Activated CD4-positive, alpha-beta T cell treated with anti-CD3 and anti-CD28 coated beads, Interleukin-2, amount 50 U/mL, for 48 hours (primary cell): ENCODE results near the gene DNASE1L3.
"Not testable (repeated sequence)": the region's sequence is repeated elsewhere in the genome, so short reads cannot be mapped to it uniquely, and the experiment has no call there.

Experiments
- DNase-seq, 2 experiments: peaks; one replicate each; pipeline ENCODE4 v3.0.0-alpha.2; 2020

Gene DNASE1L3

GRCh38 chr3:58235970-58236369 is 25.2 kb upstream of the DNASE1L3 start:
- no peak for DNase-seq

GRCh38 chr3:58234516-58234931 is 23.8 kb upstream of the DNASE1L3 start:
- no peak for DNase-seq

DNA sequence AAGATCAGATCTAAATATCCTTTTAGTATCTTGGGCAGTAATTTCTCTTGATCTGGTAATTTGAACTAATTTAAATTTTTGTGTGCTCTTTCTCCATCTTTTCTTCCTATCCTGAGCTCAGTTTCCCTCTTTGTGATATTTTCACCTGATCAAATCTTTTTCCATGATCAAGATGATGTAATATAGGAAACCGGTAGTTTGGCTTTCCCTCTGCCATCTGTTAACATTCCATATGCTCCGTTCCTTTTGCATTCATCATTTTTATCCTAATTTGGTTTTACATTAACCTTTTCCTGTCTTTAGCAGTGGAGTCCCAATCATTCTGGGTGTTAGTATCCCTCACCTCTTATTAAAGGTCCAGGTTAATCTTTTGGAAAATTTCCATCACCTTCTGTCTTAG is 20.9 kb upstream of the DNASE1L3 start:
- no peak for DNase-seq

DNA sequence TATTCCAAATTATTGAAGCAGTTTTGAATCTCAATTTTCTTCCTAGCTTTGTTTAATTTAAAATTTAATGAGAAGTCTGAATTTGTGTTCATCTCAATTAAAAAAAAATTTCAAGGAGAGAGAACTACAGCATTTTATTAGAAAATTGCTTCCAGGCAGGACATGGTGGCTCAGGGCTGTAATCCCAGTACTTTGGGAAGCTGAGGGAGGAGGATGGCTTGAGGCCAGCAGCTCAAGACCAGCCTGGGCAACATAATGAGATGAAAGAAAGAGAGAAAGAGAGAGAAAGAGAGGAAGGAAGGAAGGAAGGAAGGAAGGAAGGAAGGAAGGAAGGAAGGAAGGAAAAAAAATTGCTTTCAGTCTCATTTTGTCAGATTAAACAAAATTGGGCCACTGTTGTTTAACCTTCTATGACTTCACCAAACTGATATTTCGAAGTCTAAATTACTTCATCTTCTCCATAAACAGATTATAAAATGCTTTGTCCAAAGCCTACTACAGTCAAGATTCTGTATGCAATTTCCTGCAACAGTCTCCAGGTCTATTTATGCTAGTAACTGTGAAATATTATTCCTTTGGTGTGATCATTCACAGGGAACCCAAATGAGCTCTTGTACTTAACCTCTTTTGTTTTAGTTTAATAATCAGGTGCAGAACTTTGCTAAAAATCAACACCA is 20.2 kb upstream of the DNASE1L3 start:
- no peak for DNase-seq

DNA sequence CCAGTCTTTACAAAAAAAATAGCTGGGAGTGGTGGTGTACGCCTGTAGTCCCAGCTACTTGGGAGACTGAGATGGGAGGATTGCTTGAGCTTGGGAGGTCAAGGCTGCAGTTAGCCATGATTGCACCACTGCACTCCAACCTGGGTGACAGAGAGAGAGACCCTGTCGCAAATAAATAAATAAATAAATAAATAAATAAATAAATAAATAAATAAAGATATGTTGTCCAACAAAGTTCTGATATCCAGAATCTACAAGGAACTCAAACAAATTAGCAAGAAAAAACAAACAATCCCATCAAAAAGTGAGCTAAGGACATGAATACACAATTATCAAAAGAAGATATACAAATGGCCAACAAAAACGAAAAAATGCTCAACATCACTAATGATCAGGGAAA is 17.2 kb upstream of the DNASE1L3 start:
- not testable (repeated sequence) for DNase-seq

DNA sequence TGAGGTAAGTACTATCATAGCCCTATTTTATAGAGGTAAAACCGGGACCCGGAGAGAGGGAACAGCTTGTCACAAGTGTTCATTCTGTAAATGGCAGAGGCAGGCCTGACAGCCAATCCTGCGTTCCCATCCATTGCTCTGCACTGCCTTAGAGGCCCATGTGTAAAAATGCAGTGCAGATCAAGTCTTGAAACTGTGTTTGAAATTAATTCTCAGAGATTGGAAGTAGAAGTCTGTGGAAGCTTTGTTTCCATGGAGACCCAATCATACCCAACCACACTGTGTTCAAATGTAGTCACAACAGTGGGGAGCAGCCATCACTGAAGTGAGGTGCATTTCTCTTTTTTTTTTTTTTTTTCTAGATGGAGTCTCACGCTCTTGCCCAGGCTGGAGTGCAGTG is 13.1 kb upstream of the DNASE1L3 start:
- no peak for DNase-seq

DNA sequence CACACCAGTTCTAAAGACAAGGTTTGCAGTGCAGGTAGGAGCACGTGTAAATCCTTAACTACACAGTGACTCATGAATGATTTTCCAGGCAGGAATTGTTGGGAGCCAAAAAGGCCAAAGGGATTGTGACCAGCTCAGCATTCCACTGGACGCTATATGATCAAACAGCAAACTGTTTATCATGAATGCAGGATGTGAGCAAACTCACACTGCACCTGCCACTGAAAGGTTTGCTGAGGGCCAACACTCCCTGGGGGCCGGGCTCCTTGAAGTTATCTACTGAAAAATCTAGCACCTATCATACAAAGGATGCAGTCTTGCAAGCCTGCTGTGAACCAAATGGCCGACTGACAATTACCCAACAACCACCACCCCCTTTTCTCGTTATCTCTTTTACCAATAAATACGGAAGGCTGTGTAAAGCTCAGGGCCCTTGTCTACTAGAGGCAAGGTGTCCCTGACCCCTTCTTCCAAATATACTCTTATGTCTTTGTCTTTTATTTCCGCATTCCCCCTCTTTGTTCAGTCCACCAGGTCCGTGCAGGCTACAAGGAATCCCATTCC is 11.5 kb upstream of the DNASE1L3 start:
- no peak for DNase-seq

DNA sequence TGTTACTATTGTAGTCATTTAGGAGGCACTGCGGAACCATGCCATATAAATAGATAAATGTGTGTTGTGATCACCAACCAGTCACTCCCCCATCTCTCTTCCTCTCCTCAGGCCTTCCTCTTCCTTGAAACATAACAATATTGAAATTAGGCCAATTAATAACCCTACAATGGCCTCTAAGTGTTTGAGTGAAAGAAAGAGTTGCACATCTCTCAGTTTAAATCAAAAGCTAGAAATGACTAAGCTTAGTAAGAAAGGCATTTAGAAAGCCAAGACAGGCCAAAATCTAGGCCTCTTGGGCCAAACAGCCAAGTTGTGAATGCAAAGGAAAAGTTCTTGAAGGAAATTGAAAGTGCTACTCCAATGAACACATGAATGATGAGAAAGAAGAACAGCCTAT is 8.1 kb upstream of the DNASE1L3 start:
- no peak for DNase-seq

DNA sequence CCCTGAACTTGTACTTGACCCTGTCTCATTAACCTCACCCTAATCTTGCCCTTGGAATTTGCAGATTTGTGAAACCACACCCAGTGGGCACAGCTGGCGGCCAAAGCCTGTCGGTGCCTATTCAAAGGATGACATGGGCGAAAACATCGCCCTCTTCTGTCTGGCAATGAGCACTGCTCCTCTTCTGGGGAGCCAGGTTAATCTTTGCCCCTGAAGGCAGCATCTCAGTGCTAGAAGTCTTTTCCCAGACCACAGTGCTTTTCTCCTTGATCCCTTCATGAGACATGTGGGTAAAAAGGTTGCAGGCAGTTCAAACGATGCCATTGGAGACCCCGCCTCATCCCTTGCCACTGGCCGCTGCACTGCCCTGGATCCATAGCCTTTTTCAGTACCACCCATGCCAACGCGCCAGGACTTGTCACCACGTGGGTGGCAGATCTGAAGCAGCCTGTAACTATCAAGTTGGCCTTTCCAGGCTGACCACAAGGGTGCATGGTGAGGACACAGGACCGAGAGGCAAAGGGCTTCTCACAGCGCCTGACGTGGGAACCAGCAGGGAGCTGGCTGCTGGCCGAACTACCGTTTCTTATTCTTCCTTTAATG is 6.5 kb upstream of the DNASE1L3 start:
- peak; percentile 60 to 65 for DNase-seq

DNA sequence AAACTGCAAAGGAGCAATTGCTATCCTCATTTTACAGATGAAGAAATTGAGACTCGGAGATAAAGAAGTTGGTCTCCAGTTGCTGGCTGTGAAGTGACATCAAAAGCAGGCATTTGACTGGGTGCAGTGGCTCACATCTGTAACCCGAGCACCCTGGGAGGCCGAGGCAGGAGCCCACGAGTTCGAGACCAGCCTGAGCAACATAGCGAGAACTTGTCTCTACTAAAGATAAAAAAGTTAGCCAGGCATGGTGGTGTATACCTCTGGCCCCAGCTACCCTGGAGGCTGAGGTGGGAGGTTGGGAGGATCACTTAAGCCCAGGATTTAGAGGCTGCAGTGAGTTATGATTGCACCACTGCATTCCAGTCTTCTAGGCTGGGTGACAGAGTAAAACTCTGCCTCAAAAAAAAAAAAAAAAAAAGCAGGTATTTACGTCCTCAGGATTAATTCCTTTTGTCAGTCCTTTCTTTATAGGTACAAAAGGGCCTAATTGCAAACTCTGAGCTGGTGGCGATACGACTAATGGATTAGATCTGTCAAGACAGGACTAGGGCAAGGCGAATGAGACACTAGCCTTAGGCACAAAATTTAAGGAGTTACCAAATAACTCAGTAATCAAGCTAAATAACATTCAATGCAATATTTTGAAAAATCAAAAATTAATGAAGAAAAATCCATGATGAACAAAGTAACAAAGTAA is 5.9 kb upstream of the DNASE1L3 start:
- DNase-seq, result no peak

- DNase-seq, result no peak
These were observed 4.7 kb upstream of the DNASE1L3 start for GRCh38 chr3:58215317-58216025.

- DNase-seq, result peak; percentile 45 to 62
These were observed 3.9 kb upstream of the DNASE1L3 start for GRCh38 chr3:58214484-58215316.

GRCh38 chr3:58209933-58210332 is 839 bp downstream of the DNASE1L3 start:
- no peak for DNase-seq

DNA sequence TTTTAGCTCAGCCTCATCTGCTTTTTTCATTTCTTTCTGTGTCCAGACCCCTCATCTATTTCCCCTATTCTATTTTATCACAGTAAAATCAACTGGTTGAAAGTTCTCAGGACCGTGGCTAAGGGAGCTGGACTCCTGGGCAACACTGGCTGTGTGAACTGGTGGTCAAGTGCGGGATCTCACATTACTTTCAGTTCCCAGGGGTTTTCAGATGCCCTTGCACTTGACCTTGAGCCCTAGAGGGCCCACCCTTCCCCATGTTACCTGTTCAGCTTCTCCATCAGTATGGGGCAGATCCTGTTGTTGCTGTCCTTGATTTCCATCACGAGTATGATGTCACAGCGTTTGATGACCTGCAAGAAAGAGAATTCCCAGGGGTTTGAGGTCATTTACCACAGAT is 2.8 kb downstream of the DNASE1L3 start:
- no peak for DNase-seq

DNA sequence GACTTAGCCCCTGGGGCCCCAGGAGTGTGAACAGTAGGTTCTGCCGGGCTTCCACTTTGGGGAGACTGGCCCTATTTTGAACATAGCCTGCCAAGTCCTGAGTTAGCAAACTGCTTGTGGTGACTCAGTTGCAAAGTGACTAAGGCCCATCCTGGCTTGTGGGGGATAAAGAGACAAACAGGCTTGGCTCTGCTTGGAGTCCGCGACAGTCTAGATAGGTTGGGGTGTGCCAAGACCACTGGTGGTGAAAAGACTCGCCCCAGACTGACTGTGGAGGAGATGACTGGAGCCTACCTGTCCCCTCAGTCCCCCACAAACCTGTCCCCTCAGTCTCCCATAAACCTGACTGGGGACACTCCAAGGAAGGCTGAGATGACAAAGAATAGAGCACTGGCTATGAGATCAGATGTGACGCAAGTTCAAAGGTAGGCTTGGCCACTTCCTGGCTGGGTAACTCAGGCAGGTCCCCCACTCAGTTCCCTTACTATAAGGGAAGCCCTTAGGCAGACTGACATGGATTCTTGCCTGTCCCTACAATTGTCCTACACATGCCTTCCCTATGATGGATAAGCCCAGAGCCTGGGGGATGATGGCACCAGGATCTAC is 4.3 kb downstream of the DNASE1L3 start:
- DNase-seq, result peak; percentile 35 to 58

GRCh38 chr3:58205981-58206380 is 4.8 kb downstream of the DNASE1L3 start:
- DNase-seq, result no peak

DNA sequence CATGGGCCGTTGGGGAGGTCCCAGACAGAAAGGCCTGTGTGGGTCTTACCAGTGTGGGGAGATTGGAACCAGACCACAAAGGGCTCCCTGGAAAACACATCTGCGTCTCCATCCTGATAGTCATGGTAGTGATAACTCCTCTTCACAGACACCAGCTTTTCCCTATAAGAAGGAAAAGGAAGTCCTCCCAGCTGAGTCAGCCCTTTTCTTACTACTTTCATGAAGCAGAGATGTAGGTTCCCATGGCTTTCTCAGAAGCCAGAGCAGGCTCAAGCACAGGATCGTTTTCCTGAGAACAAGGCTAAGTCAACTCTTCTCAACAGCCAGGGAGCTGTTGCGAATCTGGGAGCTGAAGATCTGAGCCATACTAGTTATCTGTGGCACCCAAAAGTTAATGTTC is 6.1 kb downstream of the DNASE1L3 start:
- DNase-seq, result no peak

GRCh38 chr3:58203541-58203940 is 7.2 kb downstream of the DNASE1L3 start:
- DNase-seq, result no peak

DNA sequence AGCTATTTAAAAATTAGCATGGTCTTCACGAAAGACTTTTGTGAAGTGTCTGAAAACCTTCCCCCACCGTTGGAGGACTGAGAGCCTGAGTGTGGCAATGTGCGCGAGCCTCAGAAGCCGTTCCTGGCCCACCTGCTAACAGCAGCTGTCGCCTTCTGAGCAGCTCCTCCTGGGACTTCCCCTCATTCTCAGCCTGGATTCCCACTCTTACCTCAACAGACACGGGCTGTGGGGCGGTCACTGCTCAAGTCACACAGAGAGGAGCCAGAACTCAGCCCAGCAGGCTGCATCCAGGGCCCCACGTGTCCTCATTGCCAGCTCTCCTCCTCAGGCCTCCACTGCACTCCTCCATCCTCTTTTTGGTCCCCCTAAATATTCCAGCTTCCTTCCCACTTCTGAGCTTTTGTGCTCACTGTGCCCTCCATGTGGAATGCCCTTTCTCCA is 7.8 kb downstream of the DNASE1L3 start:
- DNase-seq, result no peak

DNA sequence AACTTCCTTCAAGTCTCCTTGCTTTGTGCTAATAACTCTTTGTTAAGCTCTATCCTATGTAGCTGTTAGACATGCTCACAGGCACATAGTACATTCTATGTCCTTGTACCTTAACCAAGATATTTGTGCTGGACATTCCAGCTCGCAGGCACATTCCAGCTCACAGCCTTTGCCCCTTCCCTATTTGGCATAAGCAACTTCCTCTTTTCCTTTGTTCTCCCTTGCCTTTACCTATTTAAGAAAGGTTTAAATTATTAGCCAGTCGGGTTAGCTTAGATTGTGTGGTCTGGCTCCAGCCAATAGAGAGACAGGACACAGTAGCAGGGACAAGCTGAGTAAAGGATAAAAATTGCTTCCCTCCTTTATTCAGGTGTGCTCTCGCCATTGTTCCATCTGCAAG is 9.3 kb downstream of the DNASE1L3 start:
- not testable (repeated sequence) for DNase-seq

- DNase-seq, result no peak
These were observed 9.9 kb downstream of the DNASE1L3 start for GRCh38 chr3:58200846-58201355.
